SK-N-MC (cell line): ENCODE measurements around the gene ZNF229.
A peak's percentile ranks its signal among the peaks of the same experiment; 100 is the strongest.

ENCODE experiments used
- EZH2 ChIP-seq: fragments of 200-600 bp; sonication (generic); IDR thresholded peaks from one replicate; pipeline ENCODE4 v1.6.1; 2017; ENCODE audit warnings: antibody characterized with exemption
- POLR2AphosphoS5 ChIP-seq: IDR thresholded peaks from 2 replicates; pipeline ENCODE4 v1.6.1; 2012; ENCODE audit warnings: mild to moderate bottlenecking, low read depth, low read length, borderline replicate concordance

GRCh38 chr19:44476559-44477408 lies 28.5 kb upstream of the ZNF229 start:
- peak; percentile 36; the same call in 1 of the 2 replicates for TF ChIP-seq POLR2AphosphoS5
- TF ChIP-seq EZH2 = no peak
